H1 (cell line): Measurements from ENCODE around the gene ADAM22. TPM values are rescaled to one million over a fixed set of nuclear protein-coding genes. Genes with fewer than 3 reads are reported as not detected.

Source experiments
- CTCF ChIA-PET: fragments of 300-600 bp; sonication (Branson Sonifier 250); formaldehyde crosslinking; loops from one replicate; lab custom pipeline; 2021; ENCODE audit not compliant: partially characterized antibody; lab: Charles Lee
- POLR2A ChIA-PET: fragments of 300-600 bp; sonication (Branson Sonifier 250); formaldehyde crosslinking; loops from one replicate; lab custom pipeline; 2021; ENCODE audit warnings: inconsistent platforms; ENCODE audit not compliant: partially characterized antibody; lab: Charles Lee
- DNase-seq, 2 experiments: peaks; one replicate each; pipeline versions ENCODE4 v3.0.0 to v3.0.0-alpha.2; 2010 to 2022; ENCODE audit warnings: low spot score in 2 of 2, low read depth in 1 of 2, mixed read lengths in 1 of 2
- FAIRE-seq: peaks from 2 replicates; lab custom pipeline; 2011; peaks lifted over from hg19 to GRCh38; lab: Jason Lieb, UNC
- H2AFZ ChIP-seq: 2 replicates; pipeline ENCODE4 v1.8.1; 2012; ENCODE audit warnings: low read length, inconsistent platforms
- H2AK5ac ChIP-seq: 2 replicates; pipeline ENCODE4 v1.6.1; 2013; ENCODE audit warnings: low read depth, low read length
- H2BK120ac ChIP-seq: replicated peaks from 2 replicates; pipeline ENCODE3; 2013; ENCODE audit warnings: low read depth, low read length, inconsistent platforms
- H2BK12ac ChIP-seq: 2 replicates; pipeline ENCODE4 v1.6.1; 2013; ENCODE audit warnings: low read depth, low read length
- H2BK15ac ChIP-seq: 2 replicates; pipeline ENCODE4 v1.6.1; 2013; ENCODE audit warnings: low read length
- H2BK20ac ChIP-seq: 2 replicates; pipeline ENCODE4 v1.6.1; 2013; ENCODE audit warnings: low read length
- H2BK5ac ChIP-seq: 2 replicates; pipeline ENCODE4 v1.6.1; 2013; ENCODE audit warnings: low read depth, low read length
- H3K14ac ChIP-seq: 2 replicates; pipeline ENCODE4 v1.6.1; 2013; ENCODE audit warnings: inconsistent platforms; ENCODE audit not compliant: insufficient read length
- H3K18ac ChIP-seq: 2 replicates; pipeline ENCODE4 v1.6.1; 2013; ENCODE audit warnings: low read length; ENCODE audit errors: extremely low read depth
- H3K23ac ChIP-seq: 2 replicates; pipeline ENCODE4 v1.6.1; 2013; ENCODE audit warnings: inconsistent platforms; ENCODE audit not compliant: insufficient read length
- H3K23me2 ChIP-seq: 2 replicates; pipeline ENCODE4 v1.6.1; 2013; ENCODE audit warnings: low read depth, low read length
- H3K27ac ChIP-seq: 2 replicates; pipeline ENCODE4 v1.6.1; 2011; ENCODE audit warnings: low read depth, low read length, inconsistent platforms
- H3K27me3 ChIP-seq, 4 experiments: replicated peaks in 1 of 4; 1 replicate in 1 of 4; 2 replicates in 3 of 4; pipeline versions ENCODE4 v1.6.1 to v1.8.1; 2011 to 2013; ENCODE audit warnings: low read length in 3 of 4, mild to moderate bottlenecking in 3 of 4, inconsistent platforms in 2 of 4, mixed read lengths in 2 of 4, moderate library complexity in 1 of 4; ENCODE audit not compliant: control insufficient read depth in 3 of 4, insufficient read depth in 3 of 4; ENCODE audit errors: extremely low read depth in 1 of 4
- H3K36me3 ChIP-seq, 4 experiments: 2 replicates each; pipeline versions ENCODE4 v1.6.1 to v1.8.1; 2011 to 2013; ENCODE audit warnings: mild to moderate bottlenecking in 4 of 4, low read length in 3 of 4, moderate library complexity in 2 of 4, control low read depth in 1 of 4, inconsistent platforms in 1 of 4; ENCODE audit not compliant: insufficient read depth in 4 of 4, control insufficient read depth in 2 of 4
- H3K4ac ChIP-seq: replicated peaks from 2 replicates; pipeline ENCODE3; 2013; ENCODE audit warnings: low read length, low read depth, mixed read lengths, inconsistent platforms; ENCODE audit not compliant: insufficient read length
- H3K4me1 ChIP-seq, 4 experiments: replicated peaks in 1 of 4; 1 replicate in 1 of 4; 2 replicates in 3 of 4; pipeline versions ENCODE4 v1.6.1 to v1.8.1; 2011 to 2013; ENCODE audit warnings: low read length in 3 of 4, inconsistent platforms in 2 of 4, mixed read lengths in 1 of 4; ENCODE audit not compliant: insufficient read depth in 4 of 4, control insufficient read depth in 3 of 4
- H3K4me2 ChIP-seq, 2 experiments: 2 replicates each; pipeline versions ENCODE4 v1.6.1 to v1.8.1; 2011 to 2013; ENCODE audit warnings: low read depth in 2 of 2, low read length in 2 of 2, control low read depth in 1 of 2, inconsistent platforms in 1 of 2, mild to moderate bottlenecking in 1 of 2; ENCODE audit not compliant: insufficient read depth in 1 of 2
- H3K4me3 ChIP-seq, 4 experiments: fragments of 200-600, 300-600 bp in 1 of 4; sonication (generic), shearing (Covaris generic), sonication (Bioruptor Twin) in 1 of 4; 2 replicates each; pipeline versions ENCODE4 v1.5.1 to v1.8.1; 2011 to 2016; ENCODE audit warnings: low read length in 4 of 4, low read depth in 3 of 4, control low read depth in 2 of 4, inconsistent platforms in 2 of 4, mild to moderate bottlenecking in 2 of 4, mixed read lengths in 1 of 4, moderate library complexity in 1 of 4; ENCODE audit not compliant: insufficient read depth in 2 of 4; ENCODE audit errors: extremely low read depth in 1 of 4
- H3K56ac ChIP-seq: replicated peaks from 2 replicates; pipeline ENCODE3; 2013; ENCODE audit warnings: low read depth, mild to moderate bottlenecking, mixed read lengths, low read length, inconsistent platforms; ENCODE audit not compliant: insufficient read length
- H3K79me1 ChIP-seq: 2 replicates; pipeline ENCODE4 v1.6.1; 2013; ENCODE audit warnings: low read depth, low read length, control low read depth
- H3K79me2 ChIP-seq, 2 experiments: 2 replicates each; pipeline versions ENCODE4 v1.6.1 to v1.8.1; 2012 to 2013; ENCODE audit warnings: low read length in 2 of 2, mild to moderate bottlenecking in 2 of 2, inconsistent platforms in 1 of 2; ENCODE audit not compliant: insufficient read depth in 2 of 2, control insufficient read depth in 1 of 2
- H3K9ac ChIP-seq, 4 experiments: replicated peaks in 1 of 4; 1 replicate in 1 of 4; 2 replicates in 3 of 4; pipeline versions ENCODE4 v1.6.1 to v1.8.1; 2011 to 2013; ENCODE audit warnings: low read depth in 3 of 4, low read length in 3 of 4, control low read depth in 2 of 4, mild to moderate bottlenecking in 2 of 4, moderate library complexity in 2 of 4, inconsistent platforms in 1 of 4; ENCODE audit errors: extremely low read depth in 1 of 4
- H3K9me3 ChIP-seq, 2 experiments: 2 replicates each; pipeline versions ENCODE4 v1.6.1 to v1.8.1; 2012 to 2013; ENCODE audit warnings: mild to moderate bottlenecking in 2 of 2, moderate library complexity in 2 of 2, control low read depth in 1 of 2, inconsistent platforms in 1 of 2, low read depth in 1 of 2, low read length in 1 of 2, mixed read lengths in 1 of 2; ENCODE audit not compliant: insufficient read depth in 2 of 2
- H4K20me1 ChIP-seq, 2 experiments: replicated peaks in 1 of 2; 2 replicates each; pipeline versions ENCODE3 to v1.8.1; 2011 to 2013; ENCODE audit warnings: inconsistent platforms in 2 of 2, low read length in 2 of 2, mild to moderate bottlenecking in 1 of 2; ENCODE audit not compliant: insufficient read depth in 2 of 2, control insufficient read depth in 1 of 2
- H4K5ac ChIP-seq: 2 replicates; pipeline ENCODE4 v1.6.1; 2013; ENCODE audit warnings: low read length, low read depth, mixed read lengths, inconsistent platforms; ENCODE audit not compliant: insufficient read length
- H4K8ac ChIP-seq: 2 replicates; pipeline ENCODE4 v1.8.0; 2013; ENCODE audit warnings: mild to moderate bottlenecking, moderate library complexity, low read length, inconsistent platforms; ENCODE audit not compliant: insufficient read depth; ENCODE audit errors: extremely low read depth
- H4K91ac ChIP-seq: replicated peaks from 2 replicates; pipeline ENCODE3; 2013; ENCODE audit warnings: low read length, mixed read lengths, inconsistent platforms; ENCODE audit not compliant: insufficient read length
- GABPA ChIP-seq: IDR thresholded peaks from 2 replicates; pipeline ENCODE4 v1.6.1; 2011; ENCODE audit warnings: mild to moderate bottlenecking, low read length, moderate library complexity, borderline replicate concordance; ENCODE audit not compliant: insufficient read depth
- SUZ12 ChIP-seq: fragments of 200-600 bp; sonication (generic); IDR thresholded peaks from 2 replicates; pipeline ENCODE4 v1.6.1; 2012; ENCODE audit warnings: mild to moderate bottlenecking, inconsistent platforms, low read length, moderate library complexity, mixed read lengths
- WGBS, 2 experiments: shearing (Covaris generic) in 1 of 2; methylation state at CpG; one replicate each; pipeline versions ENCODE4 v1.1.6 to v1.1.7; 2013 to 2015; ENCODE audit warnings: low lambda C conversion rate in 2 of 2, mixed read lengths in 2 of 2, inconsistent platforms in 1 of 2, low coverage in 1 of 2, missing lambda C conversion rate in 1 of 2; ENCODE audit not compliant: insufficient replicate concordance in 2 of 2, insufficient coverage in 1 of 2, insufficient read length in 1 of 2; ENCODE audit errors: extremely low coverage in 1 of 2, missing lambda C conversion rate in 1 of 2; 5-methylcytosine and 5-hydroxymethylcytosine counted together
- polyA plus RNA-seq, 7 experiments: library from polyadenylated mRNA; depleted of rRNA in 3 of 7; stranded (reverse) in 5 of 7; unstranded in 2 of 7; fragments of >200 nt in 5 of 7; fragments of 200-250 nt in 2 of 7; gene quantifications; 1 replicate in 5 of 7; 2 replicates in 1 of 7; 4 replicates in 1 of 7; pipeline versions ENCODE4 v1.2.1 to v1.2.3, GENCODE V29; 2011 to 2013; ENCODE audit warnings: missing spikeins in 2 of 7, mixed read lengths in 2 of 7
- total RNA-seq: library from RNA; stranded (reverse); fragmentation: NEBNext Ultra II Directional; extraction: Animal tissue kit (Norgen Biotek cat#: 25700); gene quantifications from 2 replicates; pipeline ENCODE4 v1.2.1, GENCODE V29; 2021

Gene ADAM22
- total and polyA plus RNA-seq, 2 of the 8 experiments (the other 6 are each of a cell fraction or from before 2014, with no cell fraction given), result 4.6 to 21.4 TPM

- Histone ChIP-seq H3K4me2 (no peak overlapping the region), H2AFZ (no peak overlapping the region), H3K14ac (no peak overlapping the region), H3K27ac (no peak overlapping the region), H4K8ac (no peak overlapping the region), H4K5ac (no peak overlapping the region), H2BK5ac (no peak overlapping the region), H3K79me2 (no peaks in the 10 kb centered on the region), H3K4me1 (no peaks in the 10 kb centered on the region), H3K27me3 (no peaks in the 10 kb centered on the region), H3K4me3 (no peak overlapping the region), H3K36me3 (no peaks in the 10 kb centered on the region; a peak in 1 of 8 replicates), H2BK20ac (no peak overlapping the region), H3K79me1 (no peaks in the 10 kb centered on the region), H3K9ac (no peak overlapping the region), H2BK120ac (no peak overlapping the region), H2AK5ac (no peak overlapping the region), H2BK15ac (no peak overlapping the region), H3K18ac (no peak overlapping the region), H2BK12ac (no peak overlapping the region), H3K23me2 (no peaks in the 10 kb centered on the region), H3K4ac (no peak overlapping the region), H4K91ac (no peak overlapping the region), H3K23ac (no peak overlapping the region), H3K9me3 (no peaks in the 10 kb centered on the region), H4K20me1 (no peaks in the 10 kb centered on the region), H3K56ac (no peak overlapping the region)
- ChIA-PET CTCF (interaction anchor here (1.1 kb wide), 1 partner anchor 18 kb away, joined by 3 read pairs; no protein-coding TSS in a partner anchor), POLR2A (no interaction called here)
- WGBS, 2 experiments, result 94% methylated on average over 2 of the region's 2 CpGs; no CpG with 5 or more reads in 1 of the 2 experiments
- no peak for FAIRE-seq
- DNase-seq, result no peak
- no peak for TF ChIP-seq GABPA
- TF ChIP-seq SUZ12, result no peak
Observed at GRCh38 chr7:88167721-88168120, 233.7 kb downstream of the ADAM22 start.
